OCI-LY3 (cell line): ENCODE data around the gene PYGO1.
"Not testable (repeated sequence)": the region's sequence is repeated elsewhere in the genome, so short reads cannot be mapped to it uniquely, and the experiment has no call there.

Experiments used
- H2AFZ ChIP-seq: fragments of 200-600, 300-600 bp; shearing (Covaris generic); 2 replicates; pipeline ENCODE4 v1.6.0; 2014; ENCODE audit warnings: antibody characterized with exemption, low read depth, low read length
- H3K27ac ChIP-seq: fragments of 200-600, 300-600 bp; sonication (generic); 2 replicates; pipeline ENCODE4 v1.5.1; 2014; ENCODE audit warnings: mild to moderate bottlenecking, low read length, moderate library complexity, mixed read lengths
- H3K27me3 ChIP-seq: fragments of 200-600, 300-600 bp; sonication (generic); 2 replicates; pipeline ENCODE4 v1.6.1; 2014; ENCODE audit warnings: low read depth, low read length, mixed read lengths
- H3K36me3 ChIP-seq: fragments of 200-600, 300-600 bp; sonication (generic); replicated peaks from 2 replicates; pipeline ENCODE3; 2014; ENCODE audit warnings: low read depth, low read length, mixed read lengths
- H3K4me1 ChIP-seq: fragments of 300-600, 200-600 bp; sonication (generic); 2 replicates; pipeline ENCODE4 v1.6.1; 2014; ENCODE audit warnings: low read length, mixed read lengths
- H3K4me2 ChIP-seq: fragments of 200-600, 300-600 bp; sonication (generic); 2 replicates; pipeline ENCODE4 v1.6.1; 2014; ENCODE audit warnings: low read length, mixed read lengths
- H3K4me3 ChIP-seq: fragments of 300-600, 200-600 bp; sonication (generic); 2 replicates; pipeline ENCODE4 v1.5.1; 2014; ENCODE audit warnings: antibody characterized with exemption, mild to moderate bottlenecking, low read length, moderate library complexity
- H3K79me2 ChIP-seq: fragments of 300-600, 200-600 bp; shearing (Covaris generic); 2 replicates; pipeline ENCODE4 v1.6.1; 2014; ENCODE audit warnings: mild to moderate bottlenecking, low read length, mixed read lengths
- H3K9ac ChIP-seq: fragments of 300-600, 200-600 bp; shearing (Covaris generic); 2 replicates; pipeline ENCODE4 v1.6.0; 2014; ENCODE audit warnings: mild to moderate bottlenecking, low read length, moderate library complexity
- H3K9me3 ChIP-seq: fragments of 200-600, 300-600 bp; shearing (Covaris generic); 2 replicates; pipeline ENCODE4 v1.6.1; 2014; ENCODE audit warnings: low read length, mixed read lengths; ENCODE audit not compliant: insufficient read depth
- H4K20me1 ChIP-seq: fragments of 200-600, 300-600 bp; sonication (generic); 2 replicates; pipeline ENCODE4 v1.6.1; 2016; ENCODE audit warnings: low read length, mixed read lengths; ENCODE audit not compliant: insufficient read depth
- EZH2phosphoT487 ChIP-seq: fragments of 200-600 bp; shearing (Covaris generic); IDR thresholded peaks from 2 replicates; pipeline ENCODE4 v1.6.1; 2018; ENCODE audit warnings: antibody characterized with exemption, mixed run types, low read depth
- TF ChIP-seq, protein P1 (sequence below): fragments of 200-600, 300-600 bp; sonication (generic); IDR thresholded peaks from 2 replicates; pipeline ENCODE4 v1.5.1; 2014; ENCODE audit warnings: antibody characterized with exemption, low read length, low read depth

Gene PYGO1

GRCh38 chr15:55601374-55601773, 13.2 kb upstream of the PYGO1 start:
- Histone ChIP-seq H3K4me1 (peaks cover 8% of the 10 kb centered on the region), H2AFZ (no peak overlapping the region), H3K79me2 (no peaks in the 10 kb centered on the region), H3K27me3 (no peaks in the 10 kb centered on the region), H4K20me1 (no peaks in the 10 kb centered on the region), H3K9me3 (no peaks in the 10 kb centered on the region), H3K4me3 (no peak overlapping the region), H3K27ac (no peak overlapping the region), H3K36me3 (no peaks in the 10 kb centered on the region), H3K4me2 (no peak overlapping the region), H3K9ac (no peak overlapping the region)
- TF ChIP-seq, protein P1, sequence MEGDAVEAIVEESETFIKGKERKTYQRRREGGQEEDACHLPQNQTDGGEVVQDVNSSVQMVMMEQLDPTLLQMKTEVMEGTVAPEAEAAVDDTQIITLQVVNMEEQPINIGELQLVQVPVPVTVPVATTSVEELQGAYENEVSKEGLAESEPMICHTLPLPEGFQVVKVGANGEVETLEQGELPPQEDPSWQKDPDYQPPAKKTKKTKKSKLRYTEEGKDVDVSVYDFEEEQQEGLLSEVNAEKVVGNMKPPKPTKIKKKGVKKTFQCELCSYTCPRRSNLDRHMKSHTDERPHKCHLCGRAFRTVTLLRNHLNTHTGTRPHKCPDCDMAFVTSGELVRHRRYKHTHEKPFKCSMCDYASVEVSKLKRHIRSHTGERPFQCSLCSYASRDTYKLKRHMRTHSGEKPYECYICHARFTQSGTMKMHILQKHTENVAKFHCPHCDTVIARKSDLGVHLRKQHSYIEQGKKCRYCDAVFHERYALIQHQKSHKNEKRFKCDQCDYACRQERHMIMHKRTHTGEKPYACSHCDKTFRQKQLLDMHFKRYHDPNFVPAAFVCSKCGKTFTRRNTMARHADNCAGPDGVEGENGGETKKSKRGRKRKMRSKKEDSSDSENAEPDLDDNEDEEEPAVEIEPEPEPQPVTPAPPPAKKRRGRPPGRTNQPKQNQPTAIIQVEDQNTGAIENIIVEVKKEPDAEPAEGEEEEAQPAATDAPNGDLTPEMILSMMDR: no peak
- no peak for TF ChIP-seq EZH2phosphoT487

GRCh38 chr15:55599439-55599838, 11.3 kb upstream of the PYGO1 start:
- H3K9ac ChIP-seq: no peak overlapping the region
- no peaks in the 10 kb centered on the region for H3K79me2 ChIP-seq
- no peaks in the 10 kb centered on the region for H3K9me3 ChIP-seq
- H3K27me3 ChIP-seq: no peaks in the 10 kb centered on the region
- peaks cover 28% of the 10 kb centered on the region for H3K4me1 ChIP-seq
- H4K20me1 ChIP-seq: no peaks in the 10 kb centered on the region
- TF ChIP-seq, protein P1: no peak
- TF ChIP-seq EZH2phosphoT487: no peak
- no peak overlapping the region for H3K4me2 ChIP-seq
- H2AFZ ChIP-seq: no peak overlapping the region
- no peak overlapping the region for H3K27ac ChIP-seq
- H3K36me3 ChIP-seq: no peaks in the 10 kb centered on the region
- H3K4me3 ChIP-seq: no peak overlapping the region

DNA sequence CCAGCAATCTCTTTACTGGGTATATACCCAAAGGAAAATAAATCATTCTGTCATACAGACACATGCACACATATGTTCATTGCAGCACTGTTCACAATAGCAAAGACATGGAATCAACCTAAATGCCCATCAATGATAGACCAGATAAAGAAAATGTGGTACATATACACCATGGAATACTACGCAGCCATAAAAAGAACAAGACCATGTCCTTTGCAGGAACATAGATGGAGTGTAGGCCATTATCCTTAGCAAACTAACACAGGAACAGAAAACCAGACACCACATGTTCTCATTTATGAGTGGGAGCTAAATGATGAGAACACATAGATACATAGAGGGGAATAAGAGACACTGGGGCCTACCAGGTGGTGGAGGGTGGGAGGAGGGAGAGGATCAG, 4.9 kb upstream of the PYGO1 start:
- not testable (repeated sequence) for H2AFZ ChIP-seq, H3K9ac ChIP-seq, H3K27me3 ChIP-seq, H3K9me3 ChIP-seq, H3K36me3 ChIP-seq, H3K79me2 ChIP-seq, H4K20me1 ChIP-seq
- Histone ChIP-seq H3K4me3 (peak overlapping the region; percentile 47), H3K27ac (peak overlapping the region; percentile 84), H3K4me1 (peaks cover 63% of the 10 kb centered on the region), H3K4me2 (peak overlapping the region; percentile 60)

DNA sequence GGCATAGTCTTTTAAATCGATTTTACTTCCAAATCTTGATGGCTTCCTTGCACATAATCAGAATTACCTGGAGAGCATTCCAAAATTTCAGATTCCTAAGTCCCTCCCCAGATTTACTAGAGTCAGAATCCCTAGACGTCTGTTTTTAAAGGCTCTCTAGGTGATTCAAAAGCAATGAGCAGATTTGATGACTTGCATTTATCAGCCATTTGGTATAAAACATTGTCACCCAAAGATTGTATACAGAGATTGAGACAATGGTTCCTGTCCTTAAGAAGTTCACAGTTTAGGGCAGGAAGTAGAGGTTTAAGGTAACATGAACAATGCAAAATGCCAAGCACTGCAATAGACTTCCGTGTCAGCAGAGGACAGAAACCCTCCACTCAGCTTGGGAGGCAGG, 2.6 kb upstream of the PYGO1 start:
- peaks cover 3% of the 10 kb centered on the region for H3K36me3 ChIP-seq
- peaks cover 4% of the 10 kb centered on the region; the same call in 1 of the 2 replicates for H3K79me2 ChIP-seq
- TF ChIP-seq EZH2phosphoT487: no peak
- TF ChIP-seq, protein P1: no peak
- H3K9ac ChIP-seq: no peak overlapping the region
- no peak overlapping the region for H2AFZ ChIP-seq
- H3K9me3 ChIP-seq: no peaks in the 10 kb centered on the region
- no peak overlapping the region for H3K27ac ChIP-seq
- no peak overlapping the region for H3K4me3 ChIP-seq
- no peaks in the 10 kb centered on the region for H4K20me1 ChIP-seq
- H3K4me1 ChIP-seq: peaks cover 48% of the 10 kb centered on the region
- H3K4me2 ChIP-seq: no peak overlapping the region
- no peaks in the 10 kb centered on the region for H3K27me3 ChIP-seq

DNA sequence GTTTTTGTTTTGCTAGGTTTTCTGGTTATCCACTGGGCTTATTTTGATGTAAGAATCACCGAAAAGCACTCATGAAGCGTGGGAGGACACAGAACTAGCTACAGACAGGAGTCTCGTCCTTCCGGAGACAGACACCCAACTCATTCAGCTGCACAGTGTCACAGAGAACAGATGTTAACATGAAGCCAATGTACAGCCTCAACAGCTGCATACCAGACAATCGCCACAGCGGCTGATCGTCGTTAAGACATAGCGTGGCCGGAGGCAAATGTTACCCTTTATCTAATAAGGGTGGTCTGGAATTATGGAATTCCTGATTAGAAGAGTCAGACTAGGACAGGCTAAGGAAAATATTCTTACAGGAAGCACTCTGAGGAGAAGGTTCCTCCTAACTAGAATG, 1.1 kb upstream of the PYGO1 start:
- no peak for TF ChIP-seq EZH2phosphoT487
- TF ChIP-seq, protein P1: no peak
- H3K4me3 ChIP-seq: no peak overlapping the region
- H3K79me2 ChIP-seq: peaks cover 4% of the 10 kb centered on the region; the same call in 1 of the 2 replicates
- no peaks in the 10 kb centered on the region for H3K27me3 ChIP-seq
- H3K9me3 ChIP-seq: no peaks in the 10 kb centered on the region
- H3K9ac ChIP-seq: no peak overlapping the region
- peaks cover 3% of the 10 kb centered on the region for H3K36me3 ChIP-seq
- H3K4me1 ChIP-seq: peaks cover 33% of the 10 kb centered on the region
- H4K20me1 ChIP-seq: no peaks in the 10 kb centered on the region
- H2AFZ ChIP-seq: no peak overlapping the region
- H3K4me2 ChIP-seq: no peak overlapping the region
- no peak overlapping the region for H3K27ac ChIP-seq
